GM12873 (cell line): Measurements from ENCODE around the gene NPLOC4.

ENCODE experiments used
- TF ChIP-seq, protein P1 (sequence below): IDR thresholded peaks from 2 replicates; pipeline ENCODE4 v1.5.1; 2012; ENCODE audit warnings: low read depth, mild to moderate bottlenecking, moderate library complexity, low read length, control low read depth; ENCODE audit not compliant: insufficient read depth; ENCODE audit errors: missing control alignments

NPLOC4 gene

DNA sequence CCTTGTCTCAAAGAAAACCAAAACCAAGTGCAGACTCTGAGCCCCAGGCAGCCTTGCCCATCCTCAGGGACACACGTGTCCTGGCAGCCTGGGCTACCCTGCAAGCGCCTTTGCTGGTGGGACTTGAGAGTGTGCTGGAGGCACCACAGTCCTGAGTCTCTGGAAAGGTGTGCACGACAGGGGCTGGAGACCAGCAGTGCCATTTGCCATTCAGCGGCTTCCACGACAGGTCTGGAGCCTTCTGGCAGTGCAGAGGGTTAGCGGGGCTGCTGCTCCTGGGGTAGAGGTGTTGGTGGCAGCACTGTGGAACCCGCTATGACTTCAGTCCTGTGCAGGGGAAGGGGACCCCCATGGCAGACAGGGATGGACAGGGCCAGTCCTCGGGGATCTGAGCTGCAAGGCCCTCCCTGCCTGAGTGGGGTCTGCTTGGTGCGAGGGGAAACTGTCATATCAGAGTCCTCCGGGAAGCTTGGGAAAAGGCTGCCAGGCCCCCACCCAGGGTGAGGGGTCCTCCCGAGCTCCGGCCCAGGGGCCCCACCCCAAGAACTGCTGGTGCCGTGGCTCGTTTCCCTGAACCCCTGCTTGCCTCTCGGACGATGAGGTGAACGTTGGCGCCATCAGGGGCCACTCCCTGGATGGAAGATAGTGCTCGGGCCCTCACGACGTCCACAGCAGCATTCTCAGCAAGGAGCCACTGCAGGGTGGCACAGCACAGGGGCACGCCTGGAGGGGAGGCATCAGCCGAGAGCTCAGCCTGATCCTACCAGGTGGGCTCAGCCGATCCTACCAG is 91.6 kb downstream of the NPLOC4 start:
- TF ChIP-seq, protein P1, sequence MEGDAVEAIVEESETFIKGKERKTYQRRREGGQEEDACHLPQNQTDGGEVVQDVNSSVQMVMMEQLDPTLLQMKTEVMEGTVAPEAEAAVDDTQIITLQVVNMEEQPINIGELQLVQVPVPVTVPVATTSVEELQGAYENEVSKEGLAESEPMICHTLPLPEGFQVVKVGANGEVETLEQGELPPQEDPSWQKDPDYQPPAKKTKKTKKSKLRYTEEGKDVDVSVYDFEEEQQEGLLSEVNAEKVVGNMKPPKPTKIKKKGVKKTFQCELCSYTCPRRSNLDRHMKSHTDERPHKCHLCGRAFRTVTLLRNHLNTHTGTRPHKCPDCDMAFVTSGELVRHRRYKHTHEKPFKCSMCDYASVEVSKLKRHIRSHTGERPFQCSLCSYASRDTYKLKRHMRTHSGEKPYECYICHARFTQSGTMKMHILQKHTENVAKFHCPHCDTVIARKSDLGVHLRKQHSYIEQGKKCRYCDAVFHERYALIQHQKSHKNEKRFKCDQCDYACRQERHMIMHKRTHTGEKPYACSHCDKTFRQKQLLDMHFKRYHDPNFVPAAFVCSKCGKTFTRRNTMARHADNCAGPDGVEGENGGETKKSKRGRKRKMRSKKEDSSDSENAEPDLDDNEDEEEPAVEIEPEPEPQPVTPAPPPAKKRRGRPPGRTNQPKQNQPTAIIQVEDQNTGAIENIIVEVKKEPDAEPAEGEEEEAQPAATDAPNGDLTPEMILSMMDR, result no peak

DNA sequence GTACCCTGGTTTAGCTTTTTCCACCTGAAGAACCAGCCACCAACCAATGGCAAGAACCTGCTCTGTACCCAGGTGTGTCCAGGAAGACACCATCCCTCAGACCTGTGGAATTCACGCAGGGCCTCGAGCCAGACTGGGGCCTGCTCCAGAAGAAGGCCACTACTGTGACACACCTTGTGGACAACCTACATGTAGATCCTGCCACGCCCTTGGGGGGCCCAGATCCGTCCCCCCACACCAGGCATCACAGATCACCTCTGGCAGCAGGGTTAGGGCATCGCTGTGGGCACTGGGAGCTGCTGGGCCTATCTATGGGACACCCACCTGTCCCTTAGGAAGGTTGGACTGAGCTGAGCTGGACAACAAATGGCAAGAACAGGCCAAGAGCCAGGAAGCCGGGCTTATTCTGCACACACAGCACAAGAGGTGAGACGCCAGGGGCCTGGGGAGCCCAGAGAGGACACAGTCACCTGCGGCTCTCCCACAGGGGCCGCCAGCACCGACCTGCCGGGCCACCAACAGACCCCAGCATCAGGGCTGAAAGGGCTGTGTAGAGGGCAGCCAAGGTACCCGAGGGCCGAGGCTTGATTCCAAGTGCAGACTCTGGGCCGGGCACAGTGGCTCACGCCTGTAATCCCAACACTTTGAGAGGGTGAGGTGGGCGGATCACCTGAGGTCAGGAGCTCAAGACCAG is 92.5 kb downstream of the NPLOC4 start:
- TF ChIP-seq, protein P1, result no peak

DNA sequence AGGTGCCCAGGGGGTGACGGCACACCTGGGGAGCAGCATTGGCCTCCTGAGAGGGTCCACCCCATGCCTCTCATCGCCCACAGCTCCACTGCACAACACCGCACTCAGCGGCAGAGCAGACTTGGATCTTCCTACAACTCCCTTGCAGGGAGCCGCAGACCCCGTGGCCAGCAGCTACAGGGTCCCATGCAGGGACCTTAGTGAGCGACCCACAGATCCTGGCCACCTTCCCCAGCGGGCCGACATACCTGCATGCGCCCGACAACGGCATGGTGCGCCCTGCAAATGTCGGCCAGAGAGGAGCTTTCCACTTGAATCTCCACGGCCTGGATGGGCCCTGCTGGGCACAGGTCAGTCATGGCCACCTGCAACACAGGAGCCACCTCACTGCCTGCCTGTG is 93.2 kb downstream of the NPLOC4 start:
- TF ChIP-seq, protein P1, result no peak

DNA sequence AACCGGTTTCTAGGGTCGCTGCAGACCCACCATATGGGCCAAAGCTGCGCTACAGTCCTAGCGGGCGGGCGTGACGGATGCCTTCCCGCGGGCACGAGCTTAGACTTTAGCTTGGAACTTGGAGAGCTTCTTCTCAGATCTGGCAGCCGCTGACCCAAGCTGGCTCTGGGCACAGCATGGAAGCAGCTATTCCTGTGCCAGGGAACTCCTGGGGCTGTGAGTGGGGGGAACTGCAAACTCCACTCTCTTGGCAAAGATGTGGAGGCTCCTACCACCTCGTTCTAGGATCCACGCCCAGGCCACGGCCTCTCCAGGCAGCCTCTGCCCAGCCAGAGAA is 93.6 kb downstream of the NPLOC4 start:
- TF ChIP-seq, protein P1, result no peak

DNA sequence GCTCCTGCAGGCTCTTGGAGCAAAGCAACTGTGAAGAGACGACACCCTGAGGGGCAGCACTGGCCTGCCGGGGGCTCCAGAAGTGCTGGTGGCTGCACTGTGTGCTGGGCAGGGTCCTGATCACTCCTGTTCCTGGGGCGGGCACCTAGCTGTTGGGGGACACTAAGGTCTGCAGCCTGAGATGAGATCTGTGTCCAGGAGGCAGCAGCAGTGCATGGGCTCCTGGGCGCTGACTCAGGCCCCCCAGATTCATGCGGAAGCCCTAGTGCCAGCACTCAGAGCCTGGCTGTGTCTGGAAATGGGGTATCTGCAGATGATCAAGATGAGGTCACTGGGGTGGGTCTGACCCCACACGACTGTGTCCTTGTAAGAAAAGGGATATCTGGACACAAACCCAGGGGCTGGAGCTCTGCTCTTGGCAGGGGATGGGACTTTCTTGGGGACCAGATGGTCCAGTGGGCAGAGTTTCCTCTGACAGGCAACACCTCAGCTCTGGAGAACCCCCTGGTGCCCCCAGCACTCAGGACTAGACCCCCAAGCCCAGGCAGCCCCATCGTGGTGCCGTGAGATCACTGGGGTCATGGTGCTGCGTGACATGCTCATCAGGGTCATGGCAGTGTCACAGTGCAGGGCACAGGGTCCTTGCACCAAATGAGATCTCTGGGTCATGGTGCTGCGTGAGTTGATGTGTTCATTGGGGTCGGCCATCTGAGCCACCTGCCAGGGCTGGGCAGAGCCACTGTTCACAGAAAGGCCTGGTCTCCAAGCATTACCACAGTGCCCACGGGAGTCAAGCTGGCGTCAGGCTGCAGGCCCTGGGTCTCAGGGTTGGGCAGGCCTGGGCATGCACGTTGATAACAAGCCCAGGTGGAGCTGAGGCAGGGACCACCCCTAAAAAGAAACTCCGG is 94.2 kb downstream of the NPLOC4 start:
- TF ChIP-seq, protein P1, result no peak

DNA sequence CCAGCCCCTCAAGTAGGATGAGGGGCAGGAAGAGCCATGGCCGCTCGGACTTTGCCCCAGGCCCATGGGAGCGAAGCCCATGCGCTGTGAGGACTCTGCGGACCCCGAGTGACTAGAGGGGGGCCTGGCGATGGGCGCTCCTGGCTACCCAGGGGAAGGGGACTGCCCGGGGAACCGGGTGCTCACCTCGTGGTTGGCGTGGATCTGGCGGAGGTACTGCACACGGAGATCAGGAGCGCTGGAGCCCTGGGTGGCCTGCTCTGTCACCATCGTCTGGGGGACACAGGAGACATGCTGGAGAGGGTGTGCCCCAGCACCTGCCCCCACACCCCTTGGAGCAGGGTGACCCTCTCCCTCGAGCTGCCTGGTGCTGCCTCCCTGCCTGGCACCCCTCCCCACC is 95.8 kb downstream of the NPLOC4 start:
- TF ChIP-seq, protein P1, result no peak

DNA sequence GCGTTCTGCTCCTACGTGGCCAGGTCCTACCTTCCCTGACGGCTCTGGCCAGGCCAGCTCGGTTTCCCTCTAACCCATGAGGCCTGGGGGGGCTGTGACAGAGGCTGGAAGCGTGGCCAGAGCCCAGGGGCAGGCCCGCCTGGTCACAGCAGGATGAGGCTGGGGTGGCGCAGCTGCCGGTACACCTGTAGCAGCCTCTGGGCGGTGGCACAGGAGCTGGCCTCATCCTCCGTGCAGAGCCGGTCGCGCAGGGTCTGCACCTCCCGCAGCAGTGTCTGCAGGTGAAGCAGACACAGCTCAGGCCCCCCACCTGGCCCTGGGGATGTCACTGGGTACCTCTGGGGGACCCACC is 96.3 kb downstream of the NPLOC4 start:
- TF ChIP-seq, protein P1, result no peak
